Measurements from ENCODE around the gene THEMIS2. TPM values are rescaled to one million over a fixed set of nuclear protein-coding genes. Genes with fewer than 3 reads are reported as not detected.
"Not testable (repeated sequence)": the region's sequence is repeated elsewhere in the genome, so short reads cannot be mapped to it uniquely, and the experiment has no call there.

The THEMIS2 gene
- total RNA-seq, 1 donor from 2014 or later = 13.0 TPM

DNA sequence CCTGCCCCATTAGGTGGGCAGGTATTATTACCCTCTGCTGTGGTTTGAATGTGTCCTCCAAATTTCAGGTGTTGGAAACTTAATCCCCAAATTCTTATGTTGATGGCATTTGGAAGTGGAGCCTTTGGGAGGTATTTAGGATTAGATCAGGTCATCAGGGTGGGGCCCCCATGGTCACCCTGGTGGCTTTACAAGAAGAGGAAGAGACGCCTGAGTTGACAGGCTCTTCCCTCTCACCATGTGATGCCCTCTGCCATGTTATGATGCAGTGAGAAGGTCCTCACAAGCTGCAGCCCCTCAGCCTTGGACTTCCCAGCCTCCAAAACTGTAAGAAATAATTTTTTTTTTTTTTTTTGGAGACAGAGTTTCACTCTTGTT, 8.8 kb upstream of the THEMIS2 start:
- no peak for DNase-seq

- DNase-seq = no peak
These were observed 8.0 kb upstream of the THEMIS2 start for GRCh38 chr1:27864264-27864895.

DNA sequence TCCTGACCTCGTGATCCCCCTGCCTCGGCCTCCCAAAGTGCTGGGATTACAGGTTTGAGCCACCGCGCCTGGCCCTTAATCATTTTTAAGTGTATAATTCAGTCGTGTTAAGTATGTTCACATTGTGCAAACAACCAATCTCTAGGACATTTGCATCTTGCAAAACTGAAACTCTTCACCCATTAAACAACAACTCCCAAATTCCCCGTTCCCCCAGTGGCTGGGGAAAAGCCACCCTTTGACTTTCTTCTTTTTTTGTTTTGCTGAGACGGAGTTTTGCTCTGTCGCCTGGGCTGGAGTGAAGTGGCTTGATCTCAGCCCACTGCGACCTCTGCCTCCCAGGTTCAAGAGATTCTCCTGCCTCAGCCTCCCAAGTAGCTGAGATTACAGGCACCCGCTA, 6.5 kb upstream of the THEMIS2 start:
- no peak for DNase-seq

DNA sequence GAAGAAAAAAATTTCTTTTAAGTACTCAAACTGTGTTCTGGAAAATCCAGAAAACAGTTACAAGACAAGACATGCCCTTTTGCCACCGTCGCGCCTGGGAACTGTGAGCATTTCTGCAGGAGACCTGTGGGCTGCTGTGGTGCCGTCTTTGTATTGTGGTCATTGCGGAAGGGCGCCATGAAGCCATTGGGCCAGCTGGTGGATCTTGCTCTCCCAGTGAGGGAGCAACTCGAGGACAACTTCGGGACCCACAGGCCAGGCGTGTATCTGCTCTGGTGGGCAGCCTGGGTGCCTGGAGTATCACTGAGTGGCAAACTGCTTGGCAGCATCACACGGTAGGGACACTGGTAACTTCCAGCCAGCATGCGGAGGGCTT, 3.8 kb upstream of the THEMIS2 start:
- no peak for DNase-seq

DNA sequence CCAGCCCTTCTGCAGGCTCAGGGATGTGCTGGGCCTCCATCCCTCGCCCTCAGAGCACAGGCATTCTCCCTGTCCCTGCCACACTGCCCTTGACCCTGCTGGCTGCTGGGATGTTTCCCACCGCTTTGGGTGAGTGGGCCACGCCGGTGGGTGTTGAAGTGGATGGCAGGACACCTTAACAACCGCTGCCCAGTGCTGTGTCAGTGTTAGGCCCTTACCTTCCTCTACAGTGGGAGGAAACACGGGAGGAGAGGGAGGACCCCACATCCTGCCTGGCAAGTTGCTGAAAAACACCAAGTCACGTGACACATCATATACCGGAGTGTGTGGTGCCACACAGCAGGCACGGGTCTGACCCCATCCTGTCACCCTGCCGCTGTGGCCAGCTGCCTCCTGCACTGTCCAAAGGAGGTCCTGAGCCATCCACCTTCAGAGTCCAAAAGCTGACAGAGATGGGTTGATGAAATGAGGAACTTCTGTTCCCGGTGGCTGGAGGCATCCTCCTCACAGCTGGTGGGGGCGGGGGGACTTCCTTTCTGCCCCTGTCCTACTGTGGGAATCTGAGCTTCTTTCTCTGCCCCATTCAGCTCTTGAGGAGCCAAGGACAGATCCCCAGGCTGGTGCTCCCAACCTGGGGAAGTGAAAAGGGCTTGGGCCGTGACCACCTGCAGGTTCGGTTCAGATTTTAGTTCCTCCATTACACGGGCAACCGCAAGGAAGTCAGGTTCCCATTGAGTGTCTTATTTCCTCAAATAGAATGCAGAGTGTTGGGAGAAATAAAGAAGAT, 3.2 kb upstream of the THEMIS2 start:
- no peak for DNase-seq

GRCh38 chr1:27869719-27870085, 2.6 kb upstream of the THEMIS2 start:
- no peak for DNase-seq

DNA sequence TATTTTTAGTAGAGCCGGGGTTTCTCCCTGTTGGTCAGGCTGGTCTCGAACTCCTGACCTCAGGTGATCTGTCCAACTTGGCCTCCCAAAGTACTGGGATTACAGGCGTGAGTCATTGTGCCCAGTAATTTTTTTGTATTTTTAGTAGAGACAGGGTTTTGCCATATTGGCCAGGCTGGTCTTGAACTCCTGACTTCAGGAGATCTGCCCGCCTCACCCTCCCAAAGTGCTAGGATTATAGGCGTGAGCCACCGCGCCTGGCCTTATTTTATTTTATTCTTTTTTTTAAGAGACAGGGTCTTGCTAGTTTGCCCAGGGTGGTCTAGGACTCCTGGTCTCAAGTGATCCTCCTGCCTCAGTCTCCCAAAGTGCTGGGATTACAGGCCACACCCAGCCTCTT, 1.3 kb upstream of the THEMIS2 start:
- DNase-seq = not testable (repeated sequence)

DNA sequence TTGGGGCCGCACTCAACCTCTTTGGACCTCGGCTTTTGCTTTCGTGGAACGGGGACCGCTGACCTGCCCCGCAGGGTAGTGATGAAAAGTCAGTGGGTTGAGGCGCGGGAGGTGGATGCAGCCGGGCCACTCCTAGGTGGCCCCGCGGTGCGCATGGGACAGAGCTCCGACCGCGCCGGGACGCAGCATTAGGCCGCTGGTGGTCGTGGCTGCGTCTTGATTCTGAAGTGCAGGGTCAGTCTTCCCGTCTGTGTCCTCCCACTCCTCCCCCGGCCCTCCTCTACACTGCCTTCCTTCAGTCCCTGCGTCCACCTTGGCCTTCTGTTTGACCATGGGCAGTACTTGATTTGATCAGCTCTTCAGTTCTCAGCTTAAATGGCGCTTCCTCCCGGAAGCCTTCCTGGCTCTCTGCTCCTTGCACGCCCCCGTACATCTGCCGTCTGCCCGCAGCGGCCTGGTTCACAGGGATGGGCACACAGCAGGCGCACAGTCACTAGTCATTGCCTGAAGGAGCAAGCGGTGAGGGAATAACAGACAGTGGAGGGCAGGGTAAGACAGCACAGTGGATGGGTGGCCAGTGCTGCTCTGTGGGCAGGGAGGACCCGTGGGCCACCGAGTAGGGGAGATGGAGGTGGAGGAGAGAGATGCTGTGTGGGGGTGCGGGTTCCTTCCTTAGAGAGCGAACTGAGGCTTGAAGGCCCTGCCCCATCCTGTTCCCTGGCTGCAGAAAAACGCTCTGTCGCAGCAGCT, 633 bp downstream of the THEMIS2 start:
- no peak for DNase-seq

GRCh38 chr1:27873671-27874384, 1.5 kb downstream of the THEMIS2 start:
- DNase-seq = no peak

- DNase-seq = no peak
These were observed 4.2 kb downstream of the THEMIS2 start for GRCh38 chr1:27876341-27877114.

- DNase-seq = no peak
These were observed 4.7 kb downstream of the THEMIS2 start for GRCh38 chr1:27877115-27877416.

DNA sequence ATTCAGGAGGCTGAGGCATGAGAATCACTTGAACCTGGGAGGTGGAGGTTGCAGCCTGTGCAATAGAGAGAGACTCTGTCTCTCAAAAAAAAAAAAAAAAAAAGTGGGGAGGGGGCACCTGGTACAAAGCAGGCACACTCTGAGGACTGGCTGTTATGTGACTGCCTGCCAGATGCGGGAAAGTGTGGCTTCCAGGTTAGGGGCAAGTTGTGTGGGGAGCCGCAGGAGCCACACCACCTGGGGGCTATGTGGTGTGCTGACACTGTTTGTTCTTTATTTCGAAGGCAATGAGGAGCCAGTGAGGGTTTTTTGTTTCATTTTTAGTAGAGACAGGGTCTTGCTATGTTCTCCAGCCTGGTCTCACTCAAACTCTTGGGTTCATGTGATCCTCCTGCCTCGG, 5.7 kb downstream of the THEMIS2 start:
- DNase-seq = no peak

GRCh38 chr1:27878787-27879335, 6.5 kb downstream of the THEMIS2 start:
- no peak for DNase-seq

GRCh38 chr1:27879374-27880082, 7.2 kb downstream of the THEMIS2 start:
- no peak for DNase-seq

DNA sequence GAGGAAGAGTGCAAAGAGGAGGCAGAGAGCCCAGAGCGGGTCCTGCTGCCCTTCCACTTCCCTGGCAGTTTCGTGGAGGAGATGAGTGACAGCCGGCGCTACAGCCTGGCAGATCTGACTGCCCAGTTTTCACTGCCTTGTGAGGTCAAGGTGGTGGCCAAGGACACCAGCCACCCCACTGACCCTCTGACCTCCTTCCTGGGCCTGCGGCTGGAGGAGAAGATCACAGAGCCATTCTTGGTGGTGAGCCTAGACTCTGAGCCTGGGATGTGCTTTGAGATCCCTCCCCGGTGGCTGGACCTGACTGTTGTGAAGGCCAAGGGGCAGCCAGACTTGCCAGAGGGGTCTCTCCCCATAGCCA, 10.2 kb downstream of the THEMIS2 start:
- no peak for DNase-seq

- no peak for DNase-seq
These were observed 11.2 kb downstream of the THEMIS2 start for GRCh38 chr1:27883536-27883935.

DNA sequence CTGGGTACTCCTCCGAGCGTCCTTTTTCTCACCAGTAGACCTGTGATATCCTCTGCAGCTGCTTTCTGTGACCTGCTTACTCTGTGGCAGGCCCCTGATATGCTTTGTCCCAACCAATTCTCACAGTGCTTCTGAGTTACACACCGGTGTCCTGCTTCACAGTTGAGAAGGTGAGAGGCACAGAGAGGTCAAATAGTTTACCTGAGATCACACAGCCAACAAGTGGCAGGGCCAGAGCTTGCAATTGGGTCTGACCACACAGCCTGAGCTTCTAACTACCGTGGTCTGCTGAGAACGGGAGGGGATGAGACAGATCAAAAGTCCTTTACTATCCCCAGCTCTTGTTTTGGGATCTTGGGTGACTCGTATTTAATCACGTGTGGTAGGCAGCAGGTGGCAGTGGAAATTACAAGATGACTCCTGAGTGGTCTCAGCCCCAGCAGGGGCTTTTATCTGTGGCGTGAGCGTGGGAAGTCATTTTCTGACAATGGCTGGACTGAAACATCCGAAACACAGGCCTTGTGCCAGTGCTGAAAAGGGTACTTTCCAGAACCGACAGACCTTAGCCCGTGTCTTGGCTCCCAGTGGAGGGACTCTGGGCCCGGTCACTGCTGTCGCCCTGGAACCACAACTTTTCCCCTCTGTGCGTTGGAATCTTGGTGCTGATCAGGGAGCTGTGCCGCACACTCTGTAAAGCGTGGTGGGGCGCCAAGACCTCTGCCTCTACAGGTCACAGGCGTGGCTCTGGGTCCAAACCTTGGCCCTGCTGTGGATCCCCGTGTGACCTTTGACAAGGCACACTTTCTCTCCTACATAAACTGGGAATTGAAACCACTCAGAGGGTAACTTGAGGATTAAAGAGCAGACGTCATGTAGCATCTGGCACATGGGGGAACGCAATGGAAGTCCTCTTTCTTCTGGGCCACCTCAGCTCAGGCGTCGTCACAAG, 11.9 kb downstream of the THEMIS2 start:
- DNase-seq = no peak

DNA sequence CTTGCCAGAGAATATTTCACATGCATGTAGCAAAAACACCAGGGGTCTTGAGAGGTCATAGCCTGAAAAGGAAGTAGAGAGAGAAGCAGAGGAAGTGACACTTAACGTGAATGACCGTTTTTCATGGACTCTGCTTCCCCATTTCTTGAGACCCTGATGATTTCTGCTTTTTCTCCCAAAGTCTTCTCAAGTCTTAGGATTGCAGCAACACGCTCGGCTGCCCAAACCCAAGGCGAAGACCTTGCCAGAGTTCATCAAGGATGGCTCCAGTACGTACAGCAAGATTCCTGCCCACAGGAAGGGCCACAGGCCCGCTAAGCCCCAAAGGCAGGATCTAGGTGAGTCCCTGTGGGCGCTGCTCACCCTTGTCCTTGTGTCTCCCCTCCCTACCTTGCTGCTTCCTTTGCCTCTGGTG, 12.8 kb downstream of the THEMIS2 start:
- no peak for DNase-seq

DNA sequence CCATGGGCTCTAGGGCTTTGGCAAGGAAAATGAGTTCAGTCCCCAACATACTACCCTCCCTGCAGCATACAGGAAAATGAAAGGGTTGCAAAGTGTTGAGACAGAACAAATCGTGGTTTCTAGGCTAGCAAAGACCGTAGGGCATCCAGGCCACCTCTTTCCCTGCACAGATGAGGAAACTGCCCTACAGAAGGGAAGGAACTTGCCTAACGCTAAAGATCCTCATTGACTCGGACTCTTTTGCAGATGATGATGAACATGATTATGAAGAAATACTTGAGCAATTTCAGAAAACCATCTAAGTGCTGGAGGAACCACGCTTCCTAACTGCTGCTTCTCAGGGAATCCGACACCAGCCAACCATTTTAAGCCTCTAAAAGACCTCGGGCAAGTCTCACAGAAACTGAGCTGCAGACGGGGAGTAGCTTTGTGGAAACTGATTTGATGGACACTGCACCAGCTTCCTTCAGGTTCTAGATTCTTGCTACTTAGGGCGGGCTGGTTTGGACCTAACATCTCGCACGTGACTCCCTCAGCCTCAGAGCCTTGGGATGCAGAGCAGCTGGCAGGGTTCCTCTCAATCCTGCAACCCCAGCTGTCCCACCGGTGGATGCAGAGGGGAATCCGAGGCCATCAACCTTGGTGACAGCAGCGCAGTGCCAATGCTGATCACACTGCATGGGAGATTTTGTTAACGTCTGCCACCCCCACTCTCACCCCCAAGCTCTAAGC, 13.4 kb downstream of the THEMIS2 start:
- no peak for DNase-seq

- DNase-seq = no peak
These were observed 14.0 kb downstream of the THEMIS2 start for GRCh38 chr1:27886353-27886679.

All from skin of body (tissue), 2 donors.